GM12878 (cell line): ENCODE measurements around the gene GPM6B. TPM values are rescaled to one million over a fixed set of nuclear protein-coding genes. Genes with fewer than 3 reads are reported as not detected.

Source experiments
- ATAC-seq: fragments of 200-7000 bp; cut with Tn5 transposase; 3 replicates; pipeline ENCODE4 v1.9.1; 2020; ENCODE audit warnings: mild to moderate bottlenecking, moderate library complexity
- BruUV-seq: library from RNA; stranded (reverse); fragments of 400-500 nt; replicated peaks from 2 replicates; lab custom pipeline; 2021; lab: Mats Ljungman, UMichigan
- CTCF ChIA-PET: fragments of 300-600 bp; sonication (Branson Sonifier 250); formaldehyde crosslinking; extraction: SDS; loops from one replicate; lab custom pipeline; 2021; ENCODE audit warnings: inconsistent platforms; lab: Yijun Ruan, JAX
- POLR2A ChIA-PET: fragments of 350-600 bp; formaldehyde crosslinking; extraction: SDS; loops from one replicate; lab custom pipeline; 2021; ENCODE audit warnings: inconsistent platforms; lab: Charles Lee
- RAD21 ChIA-PET: fragments of 300-600 bp; sonication (Branson Sonifier 250); formaldehyde crosslinking; loops from one replicate; lab custom pipeline; 2023; ENCODE audit warnings: antibody characterized with exemption; ENCODE audit not compliant: unreplicated experiment; lab: Charles Lee
- SMC1A ChIA-PET: fragments of 300-600 bp; sonication (Branson Sonifier 250); formaldehyde crosslinking; loops from one replicate; lab custom pipeline; 2023; ENCODE audit not compliant: unreplicated experiment, uncharacterized antibody; lab: Charles Lee
- DNase-seq: peaks from one replicate; pipeline ENCODE4 v3.0.0-alpha.2; 2011; ENCODE audit warnings: low read depth, low spot score
- FAIRE-seq: peaks from 3 replicates; lab custom pipeline; 2011; peaks lifted over from hg19 to GRCh38; lab: Jason Lieb, UNC
- H2AFZ ChIP-seq: 2 replicates; pipeline ENCODE4 v1.6.0; 2011; ENCODE audit warnings: low read depth, low read length, control low read depth; ENCODE audit not compliant: control insufficient read depth
- H3K27ac ChIP-seq: 2 replicates; pipeline ENCODE4 v1.5.1; 2011; ENCODE audit warnings: control low read depth; ENCODE audit not compliant: control insufficient read depth, insufficient read depth
- H3K27me3 ChIP-seq, 2 experiments: replicated peaks in 1 of 2; 2 replicates each; pipeline versions ENCODE4 v1.6.0 to v1.6.1; 2011; ENCODE audit warnings: low read length in 1 of 2; ENCODE audit not compliant: control insufficient read depth in 2 of 2, insufficient read depth in 2 of 2
- H3K36me3 ChIP-seq, 2 experiments: 2 replicates each; pipeline ENCODE4 v1.5.1; 2011; ENCODE audit warnings: low read length in 1 of 2; ENCODE audit not compliant: control insufficient read depth in 2 of 2, insufficient read depth in 2 of 2
- H3K4me1 ChIP-seq: 2 replicates; pipeline ENCODE4 v1.6.1; 2011; ENCODE audit warnings: mild to moderate bottlenecking, low read length, moderate library complexity, mixed read lengths; ENCODE audit not compliant: control insufficient read depth, insufficient read depth
- H3K4me2 ChIP-seq: 2 replicates; pipeline ENCODE4 v1.6.0; 2011; ENCODE audit warnings: control low read depth; ENCODE audit not compliant: control insufficient read depth, insufficient read depth
- H3K4me3 ChIP-seq: fragments of 200-600 bp; sonication (generic); 2 replicates; pipeline ENCODE4 v1.5.1; 2016
- H3K79me2 ChIP-seq: 2 replicates; pipeline ENCODE4 v1.6.0; 2011; ENCODE audit warnings: low read length; ENCODE audit not compliant: control insufficient read depth, insufficient read depth
- H3K9ac ChIP-seq: 2 replicates; pipeline ENCODE4 v1.8.0; 2011; ENCODE audit warnings: low read length, control low read depth, mixed read lengths; ENCODE audit not compliant: control insufficient read depth, insufficient read depth
- H3K9me3 ChIP-seq: replicated peaks from 3 replicates; pipeline ENCODE4 v1.5.1; 2011; ENCODE audit warnings: mild to moderate bottlenecking, low read length; ENCODE audit not compliant: control insufficient read depth, insufficient read depth
- H4K20me1 ChIP-seq: 2 replicates; pipeline ENCODE4 v1.6.0; 2011; ENCODE audit not compliant: control insufficient read depth, insufficient read depth
- FOS ChIP-seq: IDR thresholded peaks from 3 replicates; pipeline ENCODE4 v1.6.1; 2011; ENCODE audit warnings: borderline replicate concordance; ENCODE audit not compliant: insufficient read length; ENCODE audit errors: extremely low read depth
- JUNB ChIP-seq: IDR thresholded peaks from 2 replicates; pipeline ENCODE4 v1.6.1; 2016; ENCODE audit warnings: antibody characterized with exemption, mild to moderate bottlenecking
- LARP7 ChIP-seq: fragments of 450-650 bp; IDR thresholded peaks from 2 replicates; pipeline ENCODE4 v1.6.1; 2017; ENCODE audit warnings: mild to moderate bottlenecking
- SIN3A ChIP-seq: IDR thresholded peaks from 2 replicates; pipeline ENCODE4 v1.6.1; 2012; ENCODE audit warnings: low read depth, low read length, improper control_type of control experiment
- ZBED1 ChIP-seq: IDR thresholded peaks from 2 replicates; pipeline ENCODE4 v1.6.1; 2016; ENCODE audit warnings: borderline replicate concordance
- WGBS: methylation state at CpG from one replicate; pipeline ENCODE4 v1.1.6; 2016; ENCODE audit warnings: low lambda C conversion rate; ENCODE audit not compliant: insufficient replicate concordance, insufficient coverage; ENCODE audit errors: missing lambda C conversion rate; 5-methylcytosine and 5-hydroxymethylcytosine counted together
- in situ Hi-C: fragments of 300-500 bp; cut with MboI; formaldehyde crosslinking; loops from 9 replicates; pipeline ENCODE4 v1.14.3; 2018; ENCODE audit warnings: mixed read lengths
- intact Hi-C: fragments of 100-400 bp; cut with micrococcal nuclease; formaldehyde crosslinking; loops from one replicate; pipeline ENCODE4 v1.14.2; 2022; ENCODE audit not compliant: unreplicated experiment
- polyA plus RNA-seq, 11 experiments: library from polyadenylated mRNA; depleted of rRNA in 4 of 11; unstranded in 6 of 11; stranded (reverse) in 5 of 11; fragments of >200 nt; fragmentation: Nextera tagmentation in 4 of 11; fragmentation: Illumina TruSeq in 1 of 11; extraction: Ambion mirVana in 4 of 11; extraction: Trizol in 1 of 11; gene quantifications; 1 replicate in 1 of 11; 2 replicates in 10 of 11; pipeline versions ENCODE4 v1.2.1 to v1.2.3, GENCODE V29; 2011 to 2016; ENCODE audit warnings: inconsistent platforms in 2 of 11, missing spikeins in 2 of 11, low read depth in 1 of 11
- total RNA-seq, 4 experiments: library from RNA; depleted of rRNA in 3 of 4; stranded (reverse); fragments of >200 nt in 3 of 4; fragmentation: Illumina TruSeq in 1 of 4; extraction: Trizol in 1 of 4; gene quantifications; 2 replicates each; pipeline versions ENCODE4 v1.2.1 to v1.2.3, GENCODE V29; 2013 to 2021
- TF ChIP-seq, protein P1 (sequence below): fragments of 450-650 bp; IDR thresholded peaks from 2 replicates; pipeline ENCODE4 v1.6.1; 2017; ENCODE audit warnings: antibody characterized with exemption, mild to moderate bottlenecking, moderate library complexity

GPM6B gene
- total and polyA plus RNA-seq, 10 of the 15 experiments (the other 5 are each of a cell fraction or from before 2014, with no cell fraction given), result 0.01 to 2.6 (median 0.37) TPM; not detected in 2

DNA sequence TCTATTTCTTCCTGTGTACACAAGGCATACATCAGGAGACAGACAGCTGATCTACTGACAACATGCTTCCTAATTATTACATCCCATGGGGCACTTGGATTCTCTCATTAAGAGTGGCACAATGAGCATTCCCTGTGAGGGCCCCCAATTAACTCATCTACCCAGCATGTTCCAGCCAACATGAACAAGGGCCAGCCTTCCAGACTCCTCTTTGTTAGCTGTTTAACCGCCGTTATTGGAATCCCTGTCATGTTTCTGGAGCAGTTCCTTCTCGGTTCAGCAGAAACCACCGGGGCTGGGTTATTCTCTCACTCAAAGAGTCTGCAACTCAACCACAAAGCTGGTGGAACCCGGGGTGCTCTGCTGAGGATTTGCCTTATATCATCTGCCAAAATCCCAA is 9.9 kb upstream of the GPM6B start:
- Histone ChIP-seq H3K9ac (no peak overlapping the region), H3K9me3 (no peaks in the 10 kb centered on the region; the same call in 2 of the 3 replicates), H2AFZ (no peak overlapping the region), H3K79me2 (no peaks in the 10 kb centered on the region), H3K36me3 (no peaks in the 10 kb centered on the region), H3K27ac (no peak overlapping the region), H4K20me1 (no peaks in the 10 kb centered on the region), H3K4me3 (no peak overlapping the region), H3K27me3 (no peaks in the 10 kb centered on the region; a peak in 1 of 4 replicates), H3K4me2 (no peak overlapping the region), H3K4me1 (no peaks in the 10 kb centered on the region; the same call in 1 of the 2 replicates)
- FAIRE-seq (no peak), ATAC-seq (no peak), DNase-seq (no peak)
- in situ Hi-C loops (no loop called here), intact Hi-C loops (no loop called here)
- TF ChIP-seq SIN3A (no peak), JUNB (no peak), FOS (no peak), LARP7 (no peak), ZBED1 (no peak)
- TF ChIP-seq, protein P1, sequence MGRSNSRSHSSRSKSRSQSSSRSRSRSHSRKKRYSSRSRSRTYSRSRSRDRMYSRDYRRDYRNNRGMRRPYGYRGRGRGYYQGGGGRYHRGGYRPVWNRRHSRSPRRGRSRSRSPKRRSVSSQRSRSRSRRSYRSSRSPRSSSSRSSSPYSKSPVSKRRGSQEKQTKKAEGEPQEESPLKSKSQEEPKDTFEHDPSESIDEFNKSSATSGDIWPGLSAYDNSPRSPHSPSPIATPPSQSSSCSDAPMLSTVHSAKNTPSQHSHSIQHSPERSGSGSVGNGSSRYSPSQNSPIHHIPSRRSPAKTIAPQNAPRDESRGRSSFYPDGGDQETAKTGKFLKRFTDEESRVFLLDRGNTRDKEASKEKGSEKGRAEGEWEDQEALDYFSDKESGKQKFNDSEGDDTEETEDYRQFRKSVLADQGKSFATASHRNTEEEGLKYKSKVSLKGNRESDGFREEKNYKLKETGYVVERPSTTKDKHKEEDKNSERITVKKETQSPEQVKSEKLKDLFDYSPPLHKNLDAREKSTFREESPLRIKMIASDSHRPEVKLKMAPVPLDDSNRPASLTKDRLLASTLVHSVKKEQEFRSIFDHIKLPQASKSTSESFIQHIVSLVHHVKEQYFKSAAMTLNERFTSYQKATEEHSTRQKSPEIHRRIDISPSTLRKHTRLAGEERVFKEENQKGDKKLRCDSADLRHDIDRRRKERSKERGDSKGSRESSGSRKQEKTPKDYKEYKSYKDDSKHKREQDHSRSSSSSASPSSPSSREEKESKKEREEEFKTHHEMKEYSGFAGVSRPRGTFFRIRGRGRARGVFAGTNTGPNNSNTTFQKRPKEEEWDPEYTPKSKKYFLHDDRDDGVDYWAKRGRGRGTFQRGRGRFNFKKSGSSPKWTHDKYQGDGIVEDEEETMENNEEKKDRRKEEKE, result no peak
- ChIA-PET POLR2A (no interaction called here), RAD21 (no interaction called here), CTCF (interaction anchor here (0.8 kb wide), 1 partner anchor 9 kb away, joined by 3 read pairs; no protein-coding TSS in a partner anchor), SMC1A (interaction anchor here (1.0 kb wide), 1 partner anchor 9 kb away, joined by 3 read pairs; no protein-coding TSS in a partner anchor)
- no TSS peak for BruUV-seq
- WGBS, result 53% methylated on average over 5 of the region's 5 CpGs
